Lower leg skin (tissue), 4 donors: ENCODE measurements around the gene USP10. TPM values are rescaled to one million over a fixed set of nuclear protein-coding genes. Genes with fewer than 3 reads are reported as not detected.

ENCODE experiments used
- DNase-seq, 2 donors: peaks; one replicate each; pipeline ENCODE4 v3.0.0-alpha.2; 2019; ENCODE audit warnings: low spot score in 2 of 2
- H3K4me3 ChIP-seq: fragments of 200-600 bp; sonication (generic); 2 replicates; pipeline ENCODE4 v1.5.1; 2017; ENCODE audit warnings: mild to moderate bottlenecking, low read depth; ENCODE audit not compliant: poor library complexity, severe bottlenecking
- CTCF ChIP-seq, 3 donors: fragments of 450-650 bp; IDR thresholded peaks; one replicate each; pipeline ENCODE4 v1.5.1; 2016; ENCODE audit warnings: antibody characterized with exemption in 3 of 3, mild to moderate bottlenecking in 3 of 3, moderate library complexity in 2 of 3
- POLR2A ChIP-seq, 2 donors: fragments of 450-650 bp; IDR thresholded peaks; one replicate each; pipeline ENCODE4 v1.6.1; 2016 to 2017; ENCODE audit warnings: antibody characterized with exemption in 2 of 2, mild to moderate bottlenecking in 1 of 2, moderate library complexity in 1 of 2
- WGBS, 2 donors: methylation state at CpG; one replicate each; pipeline ENCODE4 v1.1.5; 2018; 5-methylcytosine and 5-hydroxymethylcytosine counted together
- intact Hi-C: fragments of 100-400 bp; cut with DNase I; formaldehyde crosslinking; loops from one replicate; pipeline ENCODE4 v1.15.0; 2023; ENCODE audit warnings: low total_unique reads
- total RNA-seq, 4 donors: library from RNA; depleted of rRNA; stranded (reverse); fragments of >200 nt; gene quantifications; one replicate each; pipeline ENCODE4 v1.1.0, GENCODE V29; 2016

USP10 gene
- 10 to 100 TPM; 54.3 to 69.0 (median 60.7) TPM for total RNA-seq

- intact Hi-C loops: no loop called here
- TF ChIP-seq CTCF (IDR thresholded peaks at IDR 0.05): no peak
- TF ChIP-seq POLR2A (IDR thresholded peaks at IDR 0.05): no peak
- peak within 1 kb of the TSS; percentile 96 for H3K4me3 ChIP-seq
- peak; percentile 42 to 93 for DNase-seq
- 2% methylated on average over 22 of the region's 97 CpGs; no CpG with 5 or more reads in 1 of the 2 donors for WGBS, 2 donors
These were observed at the start of gene USP10 for GRCh38 chr16:84699712-84700445. Gene USP10, plus strand, starts transcription at chr16:84700000. Its CDS starts 91 bp downstream, at chr16:84700091.

GRCh38 chr16:84650062-84650991 lies 49.5 kb upstream of the USP10 start:
- intact Hi-C loops: no loop called here
- no peak overlapping the region for H3K4me3 ChIP-seq
- no peak for DNase-seq
- TF ChIP-seq POLR2A (IDR thresholded peaks at IDR 0.05): no peak
- WGBS, 2 donors: 74 to 76% methylated on average over 20 of the region's 20 CpGs

GRCh38 chr16:84652566-84652965 lies 47.2 kb upstream of the USP10 start:
- intact Hi-C loops: no loop called here
- TF ChIP-seq CTCF (IDR thresholded peaks at IDR 0.05) (no peak), POLR2A (IDR thresholded peaks at IDR 0.05) (no peak)
- no peak for DNase-seq
- WGBS, 2 donors: 83 to 85% methylated on average over 7 of the region's 7 CpGs
- H3K4me3 ChIP-seq: no peak overlapping the region

GRCh38 chr16:84654238-84654637 lies 45.6 kb upstream of the USP10 start:
- no peak overlapping the region for H3K4me3 ChIP-seq
- DNase-seq: no peak
- TF ChIP-seq POLR2A (IDR thresholded peaks at IDR 0.05): no peak
- no peak for TF ChIP-seq CTCF (IDR thresholded peaks at IDR 0.05)
- intact Hi-C loops: no loop called here
- 89 to 90% methylated on average over 3 of the region's 3 CpGs for WGBS, 2 donors

GRCh38 chr16:84654998-84655397 lies 44.8 kb upstream of the USP10 start:
- DNase-seq: no peak
- WGBS, 2 donors: 45 to 58% methylated on average over 6 of the region's 6 CpGs

More at GRCh38 chr16:84654998-84655397, 44.8 kb upstream of the USP10 start:
- H3K4me3 ChIP-seq: no peak overlapping the region
- TF ChIP-seq CTCF (IDR thresholded peaks at IDR 0.05) (no peak), POLR2A (IDR thresholded peaks at IDR 0.05) (no peak)
- intact Hi-C loops: no loop called here
